ENCODE data around the gene EIF6. TPM values are rescaled to one million over a fixed set of nuclear protein-coding genes. Genes with fewer than 3 reads are reported as not detected.

Gene EIF6
- total and polyA plus RNA-seq, 2 donors (not counting 1 experiment from before 2014, with no cell fraction given) = 74.1 to 81.2 TPM

DNA sequence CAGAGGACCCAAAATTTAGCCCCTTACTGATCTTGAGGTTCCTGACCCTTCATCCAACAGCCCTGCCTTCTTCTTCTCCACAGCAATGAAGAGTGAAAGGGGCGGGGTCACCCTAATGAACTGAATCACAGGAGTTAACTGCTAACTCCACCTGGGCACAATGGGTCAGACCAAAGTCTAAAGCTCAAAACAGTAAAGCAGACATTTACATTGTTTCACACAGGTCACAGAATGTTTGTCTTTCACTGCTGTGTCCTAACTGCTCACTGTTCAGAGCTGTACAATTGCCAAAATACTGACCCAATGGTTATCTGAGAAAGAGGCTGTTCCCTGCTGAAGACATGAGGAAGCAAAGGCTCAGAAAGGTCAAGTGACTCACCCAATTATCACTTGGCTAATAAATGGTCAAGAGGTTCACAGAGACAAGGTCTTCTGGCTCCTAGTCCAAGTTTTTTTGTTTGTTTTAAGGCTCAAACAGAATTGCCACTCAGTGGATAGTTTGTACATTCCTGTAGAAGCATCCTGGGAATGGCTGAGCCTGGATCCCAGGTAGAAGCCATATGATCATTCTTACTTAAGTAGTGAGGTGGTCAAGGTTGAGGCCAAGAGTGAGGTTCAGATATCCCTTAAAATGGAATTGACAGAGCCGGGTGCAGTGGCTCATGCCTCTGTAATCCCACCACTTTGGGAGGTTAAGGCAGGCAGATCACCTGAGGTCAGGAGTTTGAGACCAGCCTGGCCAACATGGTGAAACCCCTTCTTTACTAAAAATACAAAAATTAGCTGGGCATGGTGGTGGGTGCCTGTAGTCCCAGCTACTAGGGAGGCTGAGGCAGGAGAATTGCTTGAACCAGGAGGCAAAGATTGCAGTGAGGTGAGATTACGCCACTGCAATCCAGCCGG lies 42.8 kb upstream of the EIF6 start:
- Histone ChIP-seq H3K79me2 (ENCODE audit: control insufficient read depth, insufficient read depth, low read length) (no peaks in the 10 kb centered on the region), H2AFZ (ENCODE audit: insufficient read depth, low read depth, low read length, poor library complexity, severe bottlenecking) (no peak overlapping the region), H3K4me2 (replicated peaks; ENCODE audit: low read depth, low read length, poor library complexity, severe bottlenecking) (no peak overlapping the region), H3K9ac (ENCODE audit: low read length) (no peak overlapping the region), H3K4me3 (ENCODE audit: control extremely low read depth in 1 of 5, extremely low read depth in 1 of 5, insufficient read depth in 1 of 5, low read depth in 2 of 5, low read length in 4 of 5) (no peak overlapping the region), H3K36me3 (replicated peaks in 1 of 2; ENCODE audit: control extremely low read depth in 1 of 2, control insufficient read depth in 1 of 2, extremely low read depth in 1 of 2, insufficient read depth in 2 of 2, low read length in 1 of 2) (no peaks in the 10 kb centered on the region), H3K9me3 (ENCODE audit: control extremely low read depth in 1 of 3, control insufficient read depth in 2 of 3, insufficient read depth in 1 of 3, low read length in 2 of 3) (no peaks in the 10 kb centered on the region), H4K20me1 (ENCODE audit: control insufficient read depth, insufficient read depth, low read length, poor library complexity, severe bottlenecking) (no peaks in the 10 kb centered on the region), H3K27me3 (replicated peaks in 1 of 4; ENCODE audit: control extremely low read depth in 1 of 4, control insufficient read depth in 3 of 4, insufficient read depth in 4 of 4, low read length in 3 of 4) (no peaks in the 10 kb centered on the region), H3K27ac (ENCODE audit: low read length in 2 of 2) (no peak overlapping the region), H3K4me1 (ENCODE audit: control insufficient read depth in 2 of 2, insufficient read depth in 2 of 2, low read length in 2 of 2) (no peaks in the 10 kb centered on the region)
- 100% methylated on average over 2 of the region's 4 CpGs for WGBS (ENCODE audit: insufficient coverage)
- no peak for ATAC-seq (ENCODE audit: low read depth)
- no peak for DNase-seq
- H3K4me1 Mint-ChIP-seq = no peaks in the 10 kb centered on the region
- ChIA-PET CTCF (no interaction called here), POLR2A (no interaction called here)
- H3K27ac Mint-ChIP-seq = no peak overlapping the region
- intact Hi-C loops (cut with micrococcal nuclease) = no loop called here
- no peak overlapping the region for H3K4me3 Mint-ChIP-seq
- no peaks in the 10 kb centered on the region for H3K27me3 Mint-ChIP-seq
- no peak for TF ChIP-seq EZH2 (IDR thresholded peaks at IDR 0.05; ENCODE audit: borderline replicate concordance, insufficient read depth, low read depth, low read length, poor library complexity, severe bottlenecking)
- TF ChIP-seq, protein P1, sequence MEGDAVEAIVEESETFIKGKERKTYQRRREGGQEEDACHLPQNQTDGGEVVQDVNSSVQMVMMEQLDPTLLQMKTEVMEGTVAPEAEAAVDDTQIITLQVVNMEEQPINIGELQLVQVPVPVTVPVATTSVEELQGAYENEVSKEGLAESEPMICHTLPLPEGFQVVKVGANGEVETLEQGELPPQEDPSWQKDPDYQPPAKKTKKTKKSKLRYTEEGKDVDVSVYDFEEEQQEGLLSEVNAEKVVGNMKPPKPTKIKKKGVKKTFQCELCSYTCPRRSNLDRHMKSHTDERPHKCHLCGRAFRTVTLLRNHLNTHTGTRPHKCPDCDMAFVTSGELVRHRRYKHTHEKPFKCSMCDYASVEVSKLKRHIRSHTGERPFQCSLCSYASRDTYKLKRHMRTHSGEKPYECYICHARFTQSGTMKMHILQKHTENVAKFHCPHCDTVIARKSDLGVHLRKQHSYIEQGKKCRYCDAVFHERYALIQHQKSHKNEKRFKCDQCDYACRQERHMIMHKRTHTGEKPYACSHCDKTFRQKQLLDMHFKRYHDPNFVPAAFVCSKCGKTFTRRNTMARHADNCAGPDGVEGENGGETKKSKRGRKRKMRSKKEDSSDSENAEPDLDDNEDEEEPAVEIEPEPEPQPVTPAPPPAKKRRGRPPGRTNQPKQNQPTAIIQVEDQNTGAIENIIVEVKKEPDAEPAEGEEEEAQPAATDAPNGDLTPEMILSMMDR (IDR thresholded peaks at IDR 0.05) = no peak
- no peaks in the 10 kb centered on the region for H3K9me3 Mint-ChIP-seq (ENCODE audit: insufficient read depth)

- Histone ChIP-seq H3K79me2 (ENCODE audit: control insufficient read depth, insufficient read depth, low read length) (no peaks in the 10 kb centered on the region), H3K36me3 (replicated peaks in 1 of 2; ENCODE audit: control extremely low read depth in 1 of 2, control insufficient read depth in 1 of 2, extremely low read depth in 1 of 2, insufficient read depth in 2 of 2, low read length in 1 of 2) (no peaks in the 10 kb centered on the region), H4K20me1 (ENCODE audit: control insufficient read depth, insufficient read depth, low read length, poor library complexity, severe bottlenecking) (no peaks in the 10 kb centered on the region), H3K4me3 (ENCODE audit: control extremely low read depth in 1 of 5, extremely low read depth in 1 of 5, insufficient read depth in 1 of 5, low read depth in 2 of 5, low read length in 4 of 5) (no peak overlapping the region), H3K9ac (ENCODE audit: low read length) (no peak overlapping the region), H3K4me2 (replicated peaks; ENCODE audit: low read depth, low read length, poor library complexity, severe bottlenecking) (no peak overlapping the region), H3K9me3 (ENCODE audit: control extremely low read depth in 1 of 3, control insufficient read depth in 2 of 3, insufficient read depth in 1 of 3, low read length in 2 of 3) (no peaks in the 10 kb centered on the region), H3K27ac (ENCODE audit: low read length in 2 of 2) (no peak overlapping the region), H3K27me3 (replicated peaks in 1 of 4; ENCODE audit: control extremely low read depth in 1 of 4, control insufficient read depth in 3 of 4, insufficient read depth in 4 of 4, low read length in 3 of 4) (no peaks in the 10 kb centered on the region), H3K4me1 (ENCODE audit: control insufficient read depth in 2 of 2, insufficient read depth in 2 of 2, low read length in 2 of 2) (no peaks in the 10 kb centered on the region), H2AFZ (ENCODE audit: insufficient read depth, low read depth, low read length, poor library complexity, severe bottlenecking) (no peak overlapping the region)
- Mint-ChIP-seq H3K4me3 (no peak overlapping the region), H3K4me1 (no peaks in the 10 kb centered on the region), H3K27me3 (no peaks in the 10 kb centered on the region), H3K9me3 (ENCODE audit: insufficient read depth) (no peaks in the 10 kb centered on the region), H3K27ac (no peak overlapping the region)
- WGBS (ENCODE audit: insufficient coverage) = 100% methylated on average over 1 of the region's 3 CpGs
- TF ChIP-seq, protein P1 (IDR thresholded peaks at IDR 0.05) = no peak
- no peak for TF ChIP-seq EZH2 (IDR thresholded peaks at IDR 0.05; ENCODE audit: borderline replicate concordance, insufficient read depth, low read depth, low read length, poor library complexity, severe bottlenecking)
- ChIA-PET POLR2A (no interaction called here), CTCF (no interaction called here)
- intact Hi-C loops (cut with micrococcal nuclease) = no loop called here
- ATAC-seq (ENCODE audit: low read depth) (no peak), DNase-seq (no peak)
These were observed 42.1 kb upstream of the EIF6 start for GRCh38 chr20:35326740-35327073.

All from B cell (primary cell).